ENCODE results near the gene ST6GALNAC2.

DNA sequence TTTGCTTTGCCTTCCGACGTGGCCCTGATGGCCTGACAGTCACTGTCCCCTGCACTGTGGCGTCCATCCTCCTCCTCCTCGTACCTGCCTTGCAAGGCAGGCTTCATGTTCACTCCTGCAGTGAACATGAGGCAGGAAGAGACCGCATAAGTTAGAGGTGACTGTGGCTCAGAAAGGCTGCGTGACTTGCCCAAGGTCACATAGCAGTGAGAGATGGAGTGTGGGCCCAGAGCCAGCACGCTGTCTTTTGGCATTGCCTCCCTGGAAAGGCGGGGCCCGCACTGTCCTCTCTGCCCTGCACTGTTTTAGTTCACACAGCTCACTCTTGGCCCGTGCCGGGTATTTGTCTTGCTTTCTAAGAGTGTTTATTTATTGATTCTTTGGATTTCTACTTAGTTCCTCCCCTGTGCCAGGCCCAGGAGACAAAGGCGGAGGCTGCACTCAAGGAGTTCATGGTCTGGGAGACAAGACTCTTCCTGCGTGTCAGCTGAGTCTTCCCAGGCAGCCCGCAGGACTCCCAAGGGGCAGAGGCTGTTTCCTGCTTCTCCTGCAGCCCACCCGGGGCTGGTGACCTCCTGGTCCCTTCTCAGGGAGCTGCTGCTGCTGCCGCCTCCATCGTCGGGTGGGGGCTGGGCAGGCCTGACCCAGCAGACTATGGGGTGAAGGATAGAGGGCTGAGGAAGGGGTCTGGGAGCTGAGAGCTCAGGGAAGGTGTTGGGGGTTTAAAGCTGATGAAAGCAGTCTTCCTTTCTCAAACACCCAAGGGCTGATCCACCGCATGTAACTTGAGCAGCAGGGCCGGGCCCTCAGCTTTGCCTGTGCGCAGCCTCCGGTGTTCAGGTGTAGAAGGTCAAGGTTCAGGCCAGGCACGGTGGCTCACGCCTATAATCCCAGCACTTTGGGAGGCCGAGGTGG, 60.8 kb downstream of the ST6GALNAC2 start:
- TF ChIP-seq, protein P1, sequence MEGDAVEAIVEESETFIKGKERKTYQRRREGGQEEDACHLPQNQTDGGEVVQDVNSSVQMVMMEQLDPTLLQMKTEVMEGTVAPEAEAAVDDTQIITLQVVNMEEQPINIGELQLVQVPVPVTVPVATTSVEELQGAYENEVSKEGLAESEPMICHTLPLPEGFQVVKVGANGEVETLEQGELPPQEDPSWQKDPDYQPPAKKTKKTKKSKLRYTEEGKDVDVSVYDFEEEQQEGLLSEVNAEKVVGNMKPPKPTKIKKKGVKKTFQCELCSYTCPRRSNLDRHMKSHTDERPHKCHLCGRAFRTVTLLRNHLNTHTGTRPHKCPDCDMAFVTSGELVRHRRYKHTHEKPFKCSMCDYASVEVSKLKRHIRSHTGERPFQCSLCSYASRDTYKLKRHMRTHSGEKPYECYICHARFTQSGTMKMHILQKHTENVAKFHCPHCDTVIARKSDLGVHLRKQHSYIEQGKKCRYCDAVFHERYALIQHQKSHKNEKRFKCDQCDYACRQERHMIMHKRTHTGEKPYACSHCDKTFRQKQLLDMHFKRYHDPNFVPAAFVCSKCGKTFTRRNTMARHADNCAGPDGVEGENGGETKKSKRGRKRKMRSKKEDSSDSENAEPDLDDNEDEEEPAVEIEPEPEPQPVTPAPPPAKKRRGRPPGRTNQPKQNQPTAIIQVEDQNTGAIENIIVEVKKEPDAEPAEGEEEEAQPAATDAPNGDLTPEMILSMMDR (IDR thresholded peaks at IDR 0.05) = no peak
- TF ChIP-seq POLR2A (IDR thresholded peaks at IDR 0.05) = no peak
